ENCODE results near the gene ZBTB12.

DNA sequence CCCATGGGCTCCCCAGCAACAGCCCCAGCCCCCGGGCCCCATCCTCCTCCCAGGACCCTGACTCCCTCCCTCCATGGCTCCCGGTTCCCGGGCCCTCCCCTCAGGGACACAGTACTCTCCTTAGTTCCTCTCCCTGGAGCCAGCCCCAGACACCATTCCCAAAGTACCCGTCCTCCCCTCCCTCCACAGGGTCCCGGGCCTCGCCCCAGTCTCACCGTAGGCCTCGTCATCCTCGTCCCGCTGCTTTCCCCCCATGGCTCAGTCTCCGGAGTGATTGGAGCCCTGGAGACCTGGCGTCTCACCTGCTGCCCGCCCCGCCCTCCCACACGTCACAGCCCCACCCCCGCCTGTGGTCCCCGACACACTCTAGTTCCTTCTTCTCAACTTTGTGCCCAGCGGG, 23.2 kb downstream of the ZBTB12 start, which contains the start of gene SLC44A4:
- no peak for TF ChIP-seq ZBTB7A (tag by site-specific recombination; IDR thresholded peaks at IDR 0.05; ENCODE audit: low read depth)
- no peak for TF ChIP-seq ZNF768 (tag by site-specific recombination; IDR thresholded peaks at IDR 0.05)
